GM06990 (cell line): Measurements from ENCODE around the gene MGAT1.

Experiments
- DNase-seq: peaks from one replicate; pipeline ENCODE4 v3.0.0-alpha.2; 2011; ENCODE audit not compliant: insufficient read length; ENCODE audit errors: extremely low read depth
- H3K27me3 ChIP-seq: replicated peaks from 2 replicates; pipeline ENCODE4 v1.6.0; 2011; ENCODE audit warnings: low read length; ENCODE audit not compliant: control insufficient read depth, insufficient read depth
- H3K36me3 ChIP-seq: 2 replicates; pipeline ENCODE4 v1.5.1; 2011; ENCODE audit warnings: low read length; ENCODE audit not compliant: control insufficient read depth, insufficient read depth
- H3K4me3 ChIP-seq: replicated peaks from 2 replicates; pipeline ENCODE4 v1.5.1; 2011; ENCODE audit warnings: low read depth, mild to moderate bottlenecking, control low read depth, low read length
- CTCF ChIP-seq: IDR thresholded peaks from 2 replicates; pipeline ENCODE4 v1.5.1; 2011; ENCODE audit warnings: low read length, control low read depth, mild to moderate bottlenecking, inconsistent platforms; ENCODE audit not compliant: insufficient read depth, poor library complexity, severe bottlenecking

MGAT1 gene

DNA sequence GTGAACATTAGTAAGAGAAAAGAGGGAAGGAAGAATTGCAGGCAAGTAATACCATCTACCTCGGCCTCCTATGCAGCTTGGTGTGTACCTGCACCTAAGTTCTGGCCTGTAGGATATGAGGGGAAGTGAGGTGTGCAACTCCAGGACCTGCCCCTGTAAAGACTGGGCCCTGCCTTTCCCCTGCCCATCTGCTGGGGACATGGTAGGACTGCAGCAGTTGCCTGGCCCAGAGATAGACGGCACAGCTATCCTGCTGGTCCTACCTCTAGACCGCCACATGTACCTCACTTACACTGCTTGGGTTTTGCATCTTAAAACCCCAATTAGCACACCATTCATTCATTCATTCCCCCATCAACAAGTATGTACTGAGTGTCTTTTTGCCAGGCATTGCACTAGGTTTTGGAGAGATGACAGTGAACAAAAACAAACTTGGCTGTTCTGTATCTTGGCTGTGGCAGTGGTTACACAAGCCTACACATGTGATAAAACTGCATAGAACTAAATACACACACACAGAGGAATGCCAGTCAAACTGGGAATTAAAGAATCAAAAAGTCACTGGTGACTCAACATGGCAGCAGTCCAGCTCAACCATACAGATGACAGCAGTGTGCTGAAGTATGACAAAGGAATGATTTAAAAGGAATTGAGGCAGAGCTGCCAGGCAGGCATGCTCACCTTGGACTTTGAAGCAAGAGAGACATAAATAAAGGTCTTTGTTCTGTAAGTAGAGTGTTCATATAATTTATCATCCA, 23.3 kb upstream of the MGAT1 start:
- TF ChIP-seq CTCF, result no peak
- DNase-seq, result no peak
- Histone ChIP-seq H3K27me3 (no peaks in the 10 kb centered on the region), H3K36me3 (peaks cover 1% of the 10 kb centered on the region; the same call in 1 of the 2 replicates), H3K4me3 (no peak overlapping the region)

DNA sequence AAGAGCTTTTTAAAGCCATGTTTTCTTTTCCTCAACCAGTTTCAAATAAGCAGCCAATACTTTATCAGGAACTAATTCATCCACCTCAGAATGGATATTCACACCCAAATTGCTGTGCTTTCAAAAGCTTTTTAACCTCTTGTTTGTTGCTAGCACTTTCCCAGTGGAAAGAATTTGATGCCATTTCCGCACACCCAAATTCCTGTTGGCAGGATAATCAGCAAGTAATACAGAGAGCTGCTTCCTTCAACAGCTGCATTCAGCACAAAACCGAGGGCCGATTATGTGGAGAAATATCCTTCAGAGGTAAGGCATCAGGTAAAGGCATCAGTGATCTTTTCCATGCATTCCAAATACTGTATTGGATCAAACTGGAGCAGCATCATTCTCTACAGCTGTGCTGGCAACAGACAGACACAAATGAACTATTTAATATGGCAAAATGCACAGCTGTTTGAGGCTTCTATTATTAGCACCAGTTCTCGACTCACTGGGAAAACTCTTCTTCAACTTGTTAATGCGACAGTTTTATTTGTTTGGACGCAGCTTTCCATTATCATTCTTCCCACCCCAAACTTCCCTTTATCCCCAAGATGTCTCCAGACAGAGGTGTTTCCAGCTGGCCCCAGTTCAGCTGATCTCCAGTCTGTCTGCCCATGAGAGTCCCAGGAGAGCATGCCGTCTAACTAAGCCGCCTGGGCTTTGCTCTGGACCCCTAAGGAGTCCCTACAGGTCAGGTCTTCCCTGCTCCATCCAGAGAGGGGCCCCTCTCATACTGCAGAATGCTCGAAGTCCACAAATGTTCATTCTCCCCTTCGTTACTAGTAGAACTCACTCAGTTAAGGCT, 22.2 kb upstream of the MGAT1 start:
- no peak for DNase-seq
- TF ChIP-seq CTCF, result no peak
- no peaks in the 10 kb centered on the region for H3K27me3 ChIP-seq
- H3K4me3 ChIP-seq, result no peak overlapping the region
- peaks cover 1% of the 10 kb centered on the region; the same call in 1 of the 2 replicates for H3K36me3 ChIP-seq

DNA sequence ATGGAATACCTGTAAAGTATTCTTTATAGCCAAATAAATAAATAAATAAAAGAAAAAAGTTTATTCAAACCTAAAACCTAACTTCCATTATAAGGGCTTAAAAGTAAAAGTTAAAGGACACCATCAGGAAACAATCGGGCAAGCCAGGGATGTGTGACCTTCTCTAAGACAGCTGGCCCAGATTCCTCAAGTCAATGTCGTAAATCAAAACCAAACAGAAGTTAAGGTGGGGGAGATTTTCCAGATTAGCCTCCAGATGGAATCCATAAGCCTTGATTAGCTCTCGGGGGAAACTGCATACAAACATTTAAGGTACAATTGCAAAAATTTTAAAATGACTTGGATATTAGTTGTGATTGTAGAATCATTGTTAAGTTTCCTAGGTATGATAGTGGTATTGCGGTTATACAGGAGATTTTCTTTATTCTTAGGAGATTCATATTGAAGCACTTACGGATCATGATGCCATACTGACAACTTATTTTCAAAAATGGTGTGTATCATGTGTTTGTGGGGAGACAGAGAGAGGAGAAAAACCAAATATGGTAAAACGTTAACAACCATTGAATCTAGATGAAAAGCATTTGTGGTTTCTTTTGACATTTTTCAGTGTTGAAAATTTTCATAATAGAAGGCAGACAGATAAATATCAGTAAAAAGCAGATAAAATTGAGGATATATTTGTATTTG, 21.5 kb upstream of the MGAT1 start:
- Histone ChIP-seq H3K27me3 (no peaks in the 10 kb centered on the region), H3K36me3 (no peaks in the 10 kb centered on the region), H3K4me3 (no peak overlapping the region)
- DNase-seq, result no peak
- TF ChIP-seq CTCF, result no peak

DNA sequence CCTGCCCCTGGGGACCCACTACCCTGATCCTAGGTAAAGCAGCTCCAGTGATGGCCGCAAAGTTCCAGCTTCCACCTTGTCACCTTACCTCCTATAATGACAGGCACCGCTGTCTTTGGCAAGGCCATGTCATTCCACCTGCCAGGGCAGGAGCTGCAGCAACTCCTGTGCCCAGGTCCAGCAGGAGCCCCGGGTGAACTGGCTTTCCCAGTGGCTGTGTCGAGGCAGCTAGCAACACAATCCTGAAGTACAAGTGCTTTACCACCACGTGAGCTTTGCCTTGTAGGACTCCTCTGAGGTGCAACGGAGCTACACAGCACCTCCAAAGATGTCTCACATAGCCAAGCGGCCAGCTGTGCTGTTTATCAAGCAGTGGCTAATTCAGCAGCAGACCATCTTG, 20.7 kb upstream of the MGAT1 start:
- Histone ChIP-seq H3K36me3 (no peaks in the 10 kb centered on the region), H3K4me3 (no peak overlapping the region), H3K27me3 (no peaks in the 10 kb centered on the region)
- TF ChIP-seq CTCF, result no peak
- no peak for DNase-seq

DNA sequence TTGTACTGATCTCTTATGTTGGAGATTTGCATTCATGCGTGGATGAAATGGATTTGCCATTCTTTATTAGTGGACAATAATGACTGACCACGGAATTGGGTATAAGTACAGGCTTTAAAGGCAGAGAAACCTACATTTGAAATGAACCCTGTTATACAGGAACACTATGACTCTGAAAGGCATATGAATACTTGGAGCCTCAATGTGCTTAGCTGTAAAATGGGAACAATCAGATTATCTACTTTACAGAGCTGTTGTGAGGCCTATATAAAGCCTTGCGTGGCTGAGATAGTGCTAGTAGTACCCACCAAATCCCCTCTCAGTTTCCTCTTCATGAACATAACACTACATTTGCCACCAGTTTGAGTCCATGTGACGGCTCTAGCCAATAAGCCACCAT, 18.9 kb upstream of the MGAT1 start:
- Histone ChIP-seq H3K27me3 (no peaks in the 10 kb centered on the region), H3K36me3 (no peaks in the 10 kb centered on the region), H3K4me3 (no peak overlapping the region)
- DNase-seq, result no peak
- TF ChIP-seq CTCF, result no peak
